ENCODE results near the gene NOL12.

Gene NOL12

DNA sequence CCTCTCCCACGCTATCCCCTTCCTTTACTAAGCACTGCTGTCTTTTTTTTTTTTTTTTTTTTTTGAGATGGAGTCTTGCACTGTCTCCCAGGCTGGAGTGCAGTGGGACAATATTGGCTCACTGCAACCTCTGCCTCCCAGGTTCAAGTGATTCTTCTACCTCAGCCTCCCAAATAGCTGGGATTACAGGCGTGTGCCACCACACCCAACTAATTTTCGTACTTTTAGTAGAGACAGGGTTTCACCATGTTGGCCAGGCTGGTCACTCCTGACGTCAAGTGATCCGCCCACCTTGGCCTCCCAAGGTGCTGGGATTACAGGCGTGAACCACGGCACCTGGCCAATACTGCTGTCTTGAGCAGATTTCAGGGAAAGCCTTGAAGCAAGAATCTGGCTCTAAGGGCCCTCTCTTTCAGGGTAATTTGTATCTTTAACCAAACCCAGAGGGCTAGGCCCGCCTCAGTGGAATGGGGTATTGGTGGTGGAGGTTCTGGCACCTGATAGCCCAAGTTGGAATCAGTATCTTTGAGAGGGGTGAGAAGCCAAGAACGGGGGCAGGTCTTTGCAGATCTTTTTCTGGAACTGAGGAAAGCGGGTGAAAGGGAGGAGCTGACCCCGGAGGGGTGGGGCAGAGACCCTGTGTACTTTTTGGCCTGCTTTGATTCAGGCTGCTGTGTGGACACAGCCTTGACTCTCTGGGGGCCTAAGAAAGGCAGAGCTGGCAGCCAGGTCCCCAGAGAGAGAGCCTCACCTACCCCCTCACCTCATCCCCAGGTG lies 47.7 kb downstream of the NOL12 start:
- Histone ChIP-seq H3K9ac (ENCODE audit: low read length) (peak overlapping the region; percentile 1), H3K9me3 (ENCODE audit: control insufficient read depth, low read length) (no peaks in the 10 kb centered on the region), H3K36me3 (ENCODE audit: control insufficient read depth, insufficient read depth, low read length) (no peaks in the 10 kb centered on the region), H3K4me1 (ENCODE audit: control insufficient read depth, insufficient read depth, low read length) (peaks cover 56% of the 10 kb centered on the region), H3K27me3 (ENCODE audit: control insufficient read depth, insufficient read depth, low read length) (no peaks in the 10 kb centered on the region), H3K4me3 (ENCODE audit: low read length) (no peak overlapping the region)

DNA sequence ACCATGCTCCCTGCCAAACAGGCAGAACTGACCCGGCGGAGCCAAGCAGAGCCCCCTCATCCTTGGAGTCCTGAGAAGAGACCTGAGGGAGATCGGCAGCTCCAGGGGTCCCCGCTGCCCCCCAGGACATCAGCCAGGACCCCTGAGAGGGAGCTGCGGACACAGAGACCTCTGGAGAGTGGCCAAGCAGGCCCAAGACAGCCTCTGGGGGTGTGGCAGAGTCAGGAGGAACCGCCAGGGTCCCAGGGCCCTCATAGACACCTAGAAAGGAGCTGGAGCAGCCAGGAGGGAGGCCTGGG lies 48.2 kb downstream of the NOL12 start:
- no peaks in the 10 kb centered on the region for H3K36me3 ChIP-seq (ENCODE audit: control insufficient read depth, insufficient read depth, low read length)
- no peaks in the 10 kb centered on the region for H3K27me3 ChIP-seq (ENCODE audit: control insufficient read depth, insufficient read depth, low read length)
- peak overlapping the region; percentile 1 for H3K9ac ChIP-seq (ENCODE audit: low read length)
- H3K4me1 ChIP-seq (ENCODE audit: control insufficient read depth, insufficient read depth, low read length), result peaks cover 59% of the 10 kb centered on the region
- H3K4me3 ChIP-seq (ENCODE audit: low read length), result no peak overlapping the region
- no peaks in the 10 kb centered on the region for H3K9me3 ChIP-seq (ENCODE audit: control insufficient read depth, low read length)

GRCh38 chr22:37734964-37735451 lies 48.9 kb downstream of the NOL12 start:
- peaks cover 61% of the 10 kb centered on the region for H3K4me1 ChIP-seq (ENCODE audit: control insufficient read depth, insufficient read depth, low read length)
- H3K36me3 ChIP-seq (ENCODE audit: control insufficient read depth, insufficient read depth, low read length), result no peaks in the 10 kb centered on the region
- no peaks in the 10 kb centered on the region for H3K9me3 ChIP-seq (ENCODE audit: control insufficient read depth, low read length)
- H3K9ac ChIP-seq (ENCODE audit: low read length), result peak overlapping the region; percentile 1
- H3K27me3 ChIP-seq (ENCODE audit: control insufficient read depth, insufficient read depth, low read length), result no peaks in the 10 kb centered on the region
- no peak overlapping the region for H3K4me3 ChIP-seq (ENCODE audit: low read length)

- Histone ChIP-seq H3K9ac (ENCODE audit: low read length) (no peak overlapping the region), H3K4me1 (ENCODE audit: control insufficient read depth, insufficient read depth, low read length) (peaks cover 58% of the 10 kb centered on the region)
Measured at GRCh38 chr22:37739035-37739434, 52.9 kb downstream of the NOL12 start.

DNA sequence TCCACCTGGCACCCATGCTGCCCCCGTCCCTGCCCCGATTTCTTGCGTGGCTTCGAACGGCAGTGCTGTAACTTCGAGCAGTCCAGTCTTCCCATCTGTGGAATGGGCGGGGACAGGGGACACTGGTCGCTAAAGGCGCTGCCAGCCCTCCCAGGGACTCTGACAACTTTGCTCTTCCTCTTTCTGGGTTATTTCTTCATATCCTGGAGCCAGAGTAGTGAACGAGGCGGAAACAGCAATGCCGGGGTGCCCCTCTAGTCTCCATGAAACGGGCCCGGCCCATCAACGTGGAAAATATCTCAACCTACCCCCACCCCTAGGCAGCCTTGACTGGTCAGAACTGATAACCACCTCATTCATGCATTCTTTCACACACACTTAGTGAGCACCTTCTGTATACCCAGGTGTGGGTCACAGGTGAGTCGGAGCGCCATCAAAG lies 53.5 kb downstream of the NOL12 start:
- no peaks in the 10 kb centered on the region for H3K9me3 ChIP-seq (ENCODE audit: control insufficient read depth, low read length)
- no peak overlapping the region for H3K4me3 ChIP-seq (ENCODE audit: low read length)
- no peak overlapping the region for H3K9ac ChIP-seq (ENCODE audit: low read length)
- H3K27me3 ChIP-seq (ENCODE audit: control insufficient read depth, insufficient read depth, low read length), result no peaks in the 10 kb centered on the region
- H3K36me3 ChIP-seq (ENCODE audit: control insufficient read depth, insufficient read depth, low read length), result no peaks in the 10 kb centered on the region
- peaks cover 53% of the 10 kb centered on the region for H3K4me1 ChIP-seq (ENCODE audit: control insufficient read depth, insufficient read depth, low read length)

More at GRCh38 chr22:37739035-37739434, 52.9 kb downstream of the NOL12 start:
- Histone ChIP-seq H3K36me3 (ENCODE audit: control insufficient read depth, insufficient read depth, low read length) (no peaks in the 10 kb centered on the region), H3K27me3 (ENCODE audit: control insufficient read depth, insufficient read depth, low read length) (no peaks in the 10 kb centered on the region), H3K9me3 (ENCODE audit: control insufficient read depth, low read length) (no peaks in the 10 kb centered on the region), H3K4me3 (ENCODE audit: low read length) (no peak overlapping the region)

- no peak overlapping the region for H3K4me3 ChIP-seq (ENCODE audit: low read length)
Measured at GRCh38 chr22:37740455-37741311, 54.5 kb downstream of the NOL12 start.

DNA sequence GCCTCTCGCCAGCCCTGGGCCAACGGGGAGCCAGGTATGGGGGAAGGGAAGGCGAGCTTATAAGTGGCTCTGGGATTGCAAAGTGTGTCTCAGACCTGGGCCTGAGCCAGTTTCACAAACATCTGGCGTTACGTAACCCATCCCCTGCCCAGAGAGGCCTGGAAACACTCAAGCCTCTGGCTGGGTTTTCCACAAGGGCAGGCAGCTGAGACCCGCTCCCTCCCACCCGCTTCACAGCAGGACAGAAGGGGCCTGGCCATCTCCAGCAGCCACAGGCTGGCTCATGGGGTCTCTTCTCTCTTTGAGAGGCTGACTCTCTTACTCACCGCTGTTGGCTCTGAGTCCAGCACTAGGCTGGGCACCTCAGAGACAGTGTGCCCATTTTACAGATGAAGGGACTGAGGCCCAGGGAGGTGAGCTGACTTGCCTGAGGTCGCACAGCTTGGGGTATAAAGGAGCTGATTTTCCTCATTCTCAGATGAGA lies 55.2 kb downstream of the NOL12 start:
- peaks cover 45% of the 10 kb centered on the region for H3K4me1 ChIP-seq (ENCODE audit: control insufficient read depth, insufficient read depth, low read length)
- no peaks in the 10 kb centered on the region for H3K36me3 ChIP-seq (ENCODE audit: control insufficient read depth, insufficient read depth, low read length)
- no peak overlapping the region for H3K9ac ChIP-seq (ENCODE audit: low read length)
- H3K9me3 ChIP-seq (ENCODE audit: control insufficient read depth, low read length), result no peaks in the 10 kb centered on the region
- H3K27me3 ChIP-seq (ENCODE audit: control insufficient read depth, insufficient read depth, low read length), result no peaks in the 10 kb centered on the region
- H3K4me3 ChIP-seq (ENCODE audit: low read length), result no peak overlapping the region

More at GRCh38 chr22:37740455-37741311, 54.5 kb downstream of the NOL12 start:
- H3K27me3 ChIP-seq (ENCODE audit: control insufficient read depth, insufficient read depth, low read length), result no peaks in the 10 kb centered on the region
- H3K36me3 ChIP-seq (ENCODE audit: control insufficient read depth, insufficient read depth, low read length), result no peaks in the 10 kb centered on the region
- H3K9me3 ChIP-seq (ENCODE audit: control insufficient read depth, low read length), result no peaks in the 10 kb centered on the region
- no peak overlapping the region for H3K9ac ChIP-seq (ENCODE audit: low read length)
- H3K4me1 ChIP-seq (ENCODE audit: control insufficient read depth, insufficient read depth, low read length), result peaks cover 49% of the 10 kb centered on the region

DNA sequence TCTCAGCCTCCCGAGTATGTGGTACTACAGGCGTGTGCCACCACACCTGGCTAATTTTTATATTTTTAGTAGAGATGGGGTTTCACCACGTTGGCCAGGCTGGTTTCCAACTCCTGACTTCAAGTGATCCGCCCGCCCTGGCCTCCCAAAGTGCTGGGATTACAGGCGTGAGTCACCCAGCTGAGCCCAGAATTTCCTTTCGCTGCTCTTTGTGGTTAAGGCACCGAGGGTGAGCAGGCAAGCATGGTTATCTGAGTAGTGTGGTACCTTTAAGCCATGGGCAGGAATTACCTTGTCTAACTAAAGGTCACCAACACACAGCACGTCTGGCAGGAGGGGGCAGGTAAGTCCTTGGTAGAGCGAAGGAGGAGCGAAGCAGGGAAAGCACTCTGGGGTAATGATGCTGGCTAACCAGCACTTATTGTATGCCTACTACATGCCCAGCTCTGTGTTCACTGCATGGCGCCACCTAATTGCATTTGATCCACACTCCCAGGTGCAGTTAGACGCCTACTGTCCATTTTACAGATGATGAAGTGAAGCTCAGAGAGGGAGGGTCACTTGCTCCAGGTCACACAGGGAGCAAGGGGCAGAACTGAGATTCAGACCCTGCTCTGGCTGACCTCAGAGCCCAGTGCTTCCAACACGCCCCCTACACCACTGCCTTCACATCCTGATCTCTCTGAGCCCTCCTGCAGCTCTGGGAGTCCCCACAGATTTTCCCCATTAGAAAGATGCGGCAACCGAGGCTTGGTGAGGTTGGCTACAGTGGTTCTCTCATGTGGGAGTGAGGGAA lies 56.4 kb downstream of the NOL12 start:
- Histone ChIP-seq H3K9ac (ENCODE audit: low read length) (no peak overlapping the region), H3K27me3 (ENCODE audit: control insufficient read depth, insufficient read depth, low read length) (no peaks in the 10 kb centered on the region), H3K36me3 (ENCODE audit: control insufficient read depth, insufficient read depth, low read length) (no peaks in the 10 kb centered on the region), H3K9me3 (ENCODE audit: control insufficient read depth, low read length) (no peaks in the 10 kb centered on the region), H3K4me1 (ENCODE audit: control insufficient read depth, insufficient read depth, low read length) (peaks cover 51% of the 10 kb centered on the region), H3K4me3 (ENCODE audit: low read length) (no peak overlapping the region)

All from mucosa of stomach (tissue), 1 donor.